Measurements from ENCODE around the gene ASB15. TPM values are rescaled to one million over a fixed set of nuclear protein-coding genes. Genes with fewer than 3 reads are reported as not detected.

ASB15 gene
- total RNA-seq, 1 donor from 2014 or later = not detected

- no peak within 1 kb of the TSS for H3K4me3 Mint-ChIP-seq (ENCODE audit: unreplicated experiment)
- H3K9me3 Mint-ChIP-seq (ENCODE audit: unreplicated experiment) = no peaks in the 10 kb centered on the region
- TF ChIP-seq, protein P1, sequence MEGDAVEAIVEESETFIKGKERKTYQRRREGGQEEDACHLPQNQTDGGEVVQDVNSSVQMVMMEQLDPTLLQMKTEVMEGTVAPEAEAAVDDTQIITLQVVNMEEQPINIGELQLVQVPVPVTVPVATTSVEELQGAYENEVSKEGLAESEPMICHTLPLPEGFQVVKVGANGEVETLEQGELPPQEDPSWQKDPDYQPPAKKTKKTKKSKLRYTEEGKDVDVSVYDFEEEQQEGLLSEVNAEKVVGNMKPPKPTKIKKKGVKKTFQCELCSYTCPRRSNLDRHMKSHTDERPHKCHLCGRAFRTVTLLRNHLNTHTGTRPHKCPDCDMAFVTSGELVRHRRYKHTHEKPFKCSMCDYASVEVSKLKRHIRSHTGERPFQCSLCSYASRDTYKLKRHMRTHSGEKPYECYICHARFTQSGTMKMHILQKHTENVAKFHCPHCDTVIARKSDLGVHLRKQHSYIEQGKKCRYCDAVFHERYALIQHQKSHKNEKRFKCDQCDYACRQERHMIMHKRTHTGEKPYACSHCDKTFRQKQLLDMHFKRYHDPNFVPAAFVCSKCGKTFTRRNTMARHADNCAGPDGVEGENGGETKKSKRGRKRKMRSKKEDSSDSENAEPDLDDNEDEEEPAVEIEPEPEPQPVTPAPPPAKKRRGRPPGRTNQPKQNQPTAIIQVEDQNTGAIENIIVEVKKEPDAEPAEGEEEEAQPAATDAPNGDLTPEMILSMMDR (IDR thresholded peaks at IDR 0.05) = no peak
- peaks cover 10% of the 10 kb centered on the region for H3K27me3 Mint-ChIP-seq (ENCODE audit: unreplicated experiment)
- peaks cover 5% of the 10 kb centered on the region for H3K36me3 Mint-ChIP-seq (ENCODE audit: unreplicated experiment)
- H3K27ac Mint-ChIP-seq (ENCODE audit: unreplicated experiment) = no peak within 1 kb of the TSS
- peak; percentile 98 for DNase-seq (ENCODE audit: extremely low spot score, unreplicated experiment)
- peaks cover 5% of the 10 kb centered on the region for H3K4me1 Mint-ChIP-seq (ENCODE audit: unreplicated experiment)
Observed at GRCh38 chr7:123557398-123558288, 44.0 kb upstream of the ASB15 start, which contains the start of gene NDUFA5. NDUFA5 (minus strand) TSS chr7:123557818; CDS start chr7:123557795, 23 bp downstream.

- Mint-ChIP-seq H3K4me3 (ENCODE audit: unreplicated experiment) (no peak overlapping the region), H3K27ac (ENCODE audit: unreplicated experiment) (no peak overlapping the region), H3K27me3 (ENCODE audit: unreplicated experiment) (peaks cover 10% of the 10 kb centered on the region), H3K4me1 (ENCODE audit: unreplicated experiment) (peaks cover 5% of the 10 kb centered on the region), H3K36me3 (ENCODE audit: unreplicated experiment) (no peaks in the 10 kb centered on the region), H3K9me3 (ENCODE audit: unreplicated experiment) (no peaks in the 10 kb centered on the region)
- TF ChIP-seq, protein P1 (IDR thresholded peaks at IDR 0.05) = no peak
- no peak for DNase-seq (ENCODE audit: extremely low spot score, unreplicated experiment)
Observed at GRCh38 chr7:123558289-123558874, 43.2 kb upstream of the ASB15 start.

DNA sequence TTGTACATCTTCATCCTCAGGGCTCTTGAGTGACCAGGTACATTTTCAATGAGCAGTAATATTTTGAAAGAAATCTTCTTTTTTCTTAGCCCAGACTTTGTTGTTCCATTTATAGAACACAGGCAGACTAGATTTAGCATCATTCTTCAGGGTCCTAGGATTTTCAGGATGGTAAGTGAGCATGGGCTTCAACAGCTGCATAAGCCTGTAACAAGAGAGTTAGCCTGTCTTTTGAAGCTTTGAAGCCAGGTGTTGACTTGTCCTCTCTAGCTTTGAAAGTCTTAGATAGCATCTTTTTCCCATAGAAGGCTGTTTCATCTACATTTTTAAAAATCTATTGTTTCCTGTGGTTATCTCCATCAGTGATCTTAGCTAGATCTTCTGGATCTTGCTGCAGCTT lies 39.5 kb upstream of the ASB15 start:
- Mint-ChIP-seq H3K4me1 (ENCODE audit: unreplicated experiment) (peaks cover 5% of the 10 kb centered on the region), H3K27ac (ENCODE audit: unreplicated experiment) (no peak overlapping the region), H3K4me3 (ENCODE audit: unreplicated experiment) (no peak overlapping the region), H3K36me3 (ENCODE audit: unreplicated experiment) (no peaks in the 10 kb centered on the region), H3K9me3 (ENCODE audit: unreplicated experiment) (no peaks in the 10 kb centered on the region), H3K27me3 (ENCODE audit: unreplicated experiment) (peaks cover 14% of the 10 kb centered on the region)
- no peak for DNase-seq (ENCODE audit: extremely low spot score, unreplicated experiment)
- TF ChIP-seq, protein P1 (IDR thresholded peaks at IDR 0.05) = no peak

DNA sequence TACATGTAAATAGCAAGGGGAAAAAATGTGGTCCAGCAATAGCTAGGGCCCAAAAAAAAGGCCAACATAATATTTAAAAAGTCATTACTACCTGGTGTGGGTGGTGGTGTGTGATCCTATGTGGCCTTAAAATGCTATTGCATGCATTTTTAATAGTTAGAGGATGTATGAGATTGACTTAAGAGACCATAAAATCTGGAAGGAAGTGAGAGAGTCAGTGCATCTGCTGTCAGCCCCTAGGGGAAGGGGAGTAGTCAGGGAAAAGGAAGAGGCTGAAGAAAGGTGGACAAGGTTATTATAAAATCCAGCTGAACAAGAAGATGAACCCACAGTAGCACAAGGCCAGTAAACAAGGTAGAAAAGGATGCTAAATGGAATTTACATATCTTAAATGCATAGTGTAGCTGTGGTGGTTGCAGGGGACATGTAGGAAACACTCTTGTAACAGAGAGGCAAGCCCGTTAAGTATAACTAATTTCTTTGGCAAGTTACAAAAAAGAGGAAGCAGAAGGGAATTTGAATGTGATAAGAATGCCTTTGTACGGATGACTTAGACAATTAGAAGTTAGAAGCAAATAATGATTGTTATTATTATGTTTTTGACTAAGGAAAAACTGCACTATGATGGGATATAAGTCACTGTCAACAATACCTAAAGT lies 32.1 kb upstream of the ASB15 start:
- no peak overlapping the region for H3K4me3 Mint-ChIP-seq (ENCODE audit: unreplicated experiment)
- H3K27me3 Mint-ChIP-seq (ENCODE audit: unreplicated experiment) = peaks cover 4% of the 10 kb centered on the region
- no peak overlapping the region for H3K27ac Mint-ChIP-seq (ENCODE audit: unreplicated experiment)
- H3K36me3 Mint-ChIP-seq (ENCODE audit: unreplicated experiment) = no peaks in the 10 kb centered on the region
- peaks cover 7% of the 10 kb centered on the region for H3K4me1 Mint-ChIP-seq (ENCODE audit: unreplicated experiment)
- TF ChIP-seq, protein P1 (IDR thresholded peaks at IDR 0.05) = no peak
- H3K9me3 Mint-ChIP-seq (ENCODE audit: unreplicated experiment) = no peaks in the 10 kb centered on the region
- no peak for DNase-seq (ENCODE audit: extremely low spot score, unreplicated experiment)

Data from osteocyte (in vitro differentiated cells).